ENCODE data around the gene SMPD2.

SMPD2 gene

GRCh38 chr6:109421184-109421583 lies 19.3 kb upstream of the SMPD2 start:
- TF ChIP-seq ZBTB7A (IDR thresholded peaks at IDR 0.05; ENCODE audit: low read depth) = no peak
- no peak for TF ChIP-seq CREB1 (IDR thresholded peaks at IDR 0.05; ENCODE audit: low read depth)
- no peak for TF ChIP-seq TEAD4 (IDR thresholded peaks at IDR 0.05)
- TF ChIP-seq FOXM1 (IDR thresholded peaks at IDR 0.05; ENCODE audit: borderline replicate concordance, low read depth) = no peak
- no peak for TF ChIP-seq REST (IDR thresholded peaks at IDR 0.05; ENCODE audit: low read depth)
- no peak for TF ChIP-seq TCF12 (IDR thresholded peaks at IDR 0.05; ENCODE audit: low read depth)
- no peak for TF ChIP-seq EP300 (IDR thresholded peaks at IDR 0.05; ENCODE audit: borderline replicate concordance)
- TF ChIP-seq RAD21 (IDR thresholded peaks at IDR 0.05; ENCODE audit: low read depth) = no peak
- TF ChIP-seq MAX (IDR thresholded peaks at IDR 0.05) = no peak
- no peak for TF ChIP-seq YY1 (IDR thresholded peaks at IDR 0.05; ENCODE audit: low read depth)
- no peak for TF ChIP-seq CEBPB (IDR thresholded peaks at IDR 0.05)
- TF ChIP-seq TAF1 (IDR thresholded peaks at IDR 0.05; ENCODE audit: low read depth) = no peak
- TF ChIP-seq USF1 (IDR thresholded peaks at IDR 0.05) = no peak
- TF ChIP-seq EGR1 (IDR thresholded peaks at IDR 0.05) = no peak
- TF ChIP-seq NFIC (IDR thresholded peaks at IDR 0.05) = no peak

GRCh38 chr6:109424946-109425345 lies 15.6 kb upstream of the SMPD2 start:
- no peak for TF ChIP-seq FOXM1 (IDR thresholded peaks at IDR 0.05; ENCODE audit: borderline replicate concordance, low read depth)
- no peak for TF ChIP-seq YY1 (IDR thresholded peaks at IDR 0.05; ENCODE audit: low read depth)
- TF ChIP-seq MAX (IDR thresholded peaks at IDR 0.05) = no peak
- TF ChIP-seq CREB1 (IDR thresholded peaks at IDR 0.05; ENCODE audit: low read depth) = no peak
- no peak for TF ChIP-seq EP300 (IDR thresholded peaks at IDR 0.05; ENCODE audit: borderline replicate concordance)
- TF ChIP-seq EGR1 (IDR thresholded peaks at IDR 0.05) = no peak

- TF ChIP-seq TCF12 (IDR thresholded peaks at IDR 0.05; ENCODE audit: low read depth) (no peak), FOXM1 (IDR thresholded peaks at IDR 0.05; ENCODE audit: borderline replicate concordance, low read depth) (no peak), TEAD4 (IDR thresholded peaks at IDR 0.05) (no peak), EGR1 (IDR thresholded peaks at IDR 0.05) (no peak), EP300 (IDR thresholded peaks at IDR 0.05; ENCODE audit: borderline replicate concordance) (no peak), REST (IDR thresholded peaks at IDR 0.05; ENCODE audit: low read depth) (no peak), NFIC (IDR thresholded peaks at IDR 0.05) (no peak), TAF1 (IDR thresholded peaks at IDR 0.05; ENCODE audit: low read depth) (no peak), MAX (IDR thresholded peaks at IDR 0.05) (no peak), CEBPB (IDR thresholded peaks at IDR 0.05) (no peak), USF1 (IDR thresholded peaks at IDR 0.05) (no peak)
Measured at GRCh38 chr6:109428889-109429477, 11.5 kb upstream of the SMPD2 start.

GRCh38 chr6:109429496-109429895 lies 11.0 kb upstream of the SMPD2 start:
- TF ChIP-seq RAD21 (IDR thresholded peaks at IDR 0.05; ENCODE audit: low read depth) = no peak
- no peak for TF ChIP-seq USF1 (IDR thresholded peaks at IDR 0.05)
- no peak for TF ChIP-seq CREB1 (IDR thresholded peaks at IDR 0.05; ENCODE audit: low read depth)
- no peak for TF ChIP-seq MAX (IDR thresholded peaks at IDR 0.05)
- TF ChIP-seq FOXM1 (IDR thresholded peaks at IDR 0.05; ENCODE audit: borderline replicate concordance, low read depth) = no peak
- TF ChIP-seq TAF1 (IDR thresholded peaks at IDR 0.05; ENCODE audit: low read depth) = no peak

- TF ChIP-seq TEAD4 (IDR thresholded peaks at IDR 0.05) = no peak
- TF ChIP-seq REST (IDR thresholded peaks at IDR 0.05; ENCODE audit: low read depth) = no peak
- TF ChIP-seq NFIC (IDR thresholded peaks at IDR 0.05) = no peak
- TF ChIP-seq MAX (IDR thresholded peaks at IDR 0.05) = no peak
- TF ChIP-seq EP300 (IDR thresholded peaks at IDR 0.05; ENCODE audit: borderline replicate concordance) = no peak
- TF ChIP-seq YY1 (IDR thresholded peaks at IDR 0.05; ENCODE audit: low read depth) = no peak
Measured at GRCh38 chr6:109434456-109434855, 6.1 kb upstream of the SMPD2 start.
